ENCODE measurements around the gene GNG2. TPM values are rescaled to one million over a fixed set of nuclear protein-coding genes. Genes with fewer than 3 reads are reported as not detected.

GNG2 gene
- 86.6 TPM for total RNA-seq

GRCh38 chr14:51860164-51860824 lies at the start of gene GNG2:
TSS of gene GNG2 (plus strand) at chr14:51860612. CDS start at chr14:51950679, 90,067 bp downstream.

GRCh38 chr14:51989293-51990234 lies 129.2 kb downstream of the GNG2 start, which contains the start of gene RTRAF:
TSS of gene RTRAF (plus strand) at chr14:51989546. CDS start at chr14:51989640, 94 bp downstream.

Other genes starting within 250 kb of the GNG2 start
- gene FRMD6, start 208.7 kb upstream of the GNG2 start, total RNA-seq, result 77.0 TPM
- gene RTRAF, start 128.9 kb downstream of the GNG2 start, total RNA-seq, result 57.5 TPM
- 111 TPM for gene NID2, start 208.4 kb downstream of the GNG2 start, total RNA-seq